SJCRH30 (cell line): Measurements from ENCODE around the gene TPSB2. TPM values are rescaled to one million over a fixed set of nuclear protein-coding genes. Genes with fewer than 3 reads are reported as not detected.

Source experiments
- DNase-seq, 2 experiments: peaks; one replicate each; pipeline ENCODE4 v3.0.0-alpha.2; 2015 to 2020
- H3K27ac ChIP-seq: fragments of 250-450 bp; sonication (Bioruptor Pico); 2 replicates; pipeline ENCODE4 v1.5.1; 2020; ENCODE audit warnings: mild to moderate bottlenecking, moderate library complexity
- H3K27me3 ChIP-seq: fragments of 250-450 bp; sonication (Bioruptor Pico); 2 replicates; pipeline ENCODE4 v1.5.1; 2020; ENCODE audit warnings: mild to moderate bottlenecking, moderate library complexity
- H3K36me3 ChIP-seq: fragments of 250-450 bp; sonication (Bioruptor Pico); 2 replicates; pipeline ENCODE4 v1.5.1; 2020; ENCODE audit warnings: mild to moderate bottlenecking, moderate library complexity
- H3K4me1 ChIP-seq: fragments of 250-450 bp; sonication (Bioruptor Pico); 2 replicates; pipeline ENCODE4 v1.5.1; 2020; ENCODE audit warnings: mild to moderate bottlenecking, moderate library complexity
- H3K4me3 ChIP-seq: fragments of 250-450 bp; sonication (Bioruptor Pico); 2 replicates; pipeline ENCODE4 v1.5.1; 2020; ENCODE audit warnings: mild to moderate bottlenecking, moderate library complexity
- H3K9me3 ChIP-seq: fragments of 250-450 bp; sonication (Bioruptor Pico); replicated peaks from 2 replicates; pipeline ENCODE4 v1.5.1; 2020; ENCODE audit warnings: mild to moderate bottlenecking, moderate library complexity
- total RNA-seq: library from RNA; depleted of rRNA; stranded (reverse); fragments of >200 nt; shearing (Covaris generic); gene quantifications from 2 replicates; pipeline ENCODE4 v1.2.3, GENCODE V29; 2014; rRNA removed

TPSB2 gene
- total RNA-seq, 1 experiment from 2014 or later = not detected

- Histone ChIP-seq H3K36me3 (no peaks in the 10 kb centered on the region), H3K27me3 (no peaks in the 10 kb centered on the region), H3K9me3 (no peaks in the 10 kb centered on the region), H3K4me3 (no peak overlapping the region), H3K4me1 (peaks cover 38% of the 10 kb centered on the region), H3K27ac (no peak overlapping the region)
- DNase-seq = peak; percentile 69 to 70
Observed at GRCh38 chr16:1182950-1183907, 46.8 kb downstream of the TPSB2 start.

GRCh38 chr16:1182316-1182671 lies 47.7 kb downstream of the TPSB2 start:
- no peaks in the 10 kb centered on the region for H3K27me3 ChIP-seq
- H3K27ac ChIP-seq = peak overlapping the region; percentile 85; the same call in 1 of the 2 replicates
- peak; percentile 61 to 73 for DNase-seq
- no peaks in the 10 kb centered on the region for H3K36me3 ChIP-seq
- H3K9me3 ChIP-seq = no peaks in the 10 kb centered on the region
- H3K4me1 ChIP-seq = peaks cover 38% of the 10 kb centered on the region
- H3K4me3 ChIP-seq = peak overlapping the region; percentile 14

- peak overlapping the region; percentile 85 for H3K27ac ChIP-seq
- no peaks in the 10 kb centered on the region for H3K9me3 ChIP-seq
- H3K27me3 ChIP-seq = no peaks in the 10 kb centered on the region
- no peak for DNase-seq
- peaks cover 38% of the 10 kb centered on the region for H3K4me1 ChIP-seq
- no peaks in the 10 kb centered on the region for H3K36me3 ChIP-seq
- peak overlapping the region; percentile 15 for H3K4me3 ChIP-seq
Observed at GRCh38 chr16:1181404-1182315, 48.3 kb downstream of the TPSB2 start.

- H3K4me3 ChIP-seq = peak overlapping the region; percentile 15
- H3K9me3 ChIP-seq = no peaks in the 10 kb centered on the region
- peak overlapping the region; percentile 85 for H3K27ac ChIP-seq
- H3K4me1 ChIP-seq = peaks cover 38% of the 10 kb centered on the region
- DNase-seq = peak; percentile 87 to 88
- no peaks in the 10 kb centered on the region for H3K36me3 ChIP-seq
- H3K27me3 ChIP-seq = no peaks in the 10 kb centered on the region
Observed at GRCh38 chr16:1180549-1181403, 49.2 kb downstream of the TPSB2 start.

Other genes with a start within 250 kb of the TPSB2 start
- 141 and 144 TPM in 2 replicates for gene SOX8, start 248.4 kb downstream of the TPSB2 start, total RNA-seq
- gene SSTR5, start 157.4 kb downstream of the TPSB2 start, total RNA-seq = 3.7 and 4.5 TPM in 2 replicates
- gene C1QTNF8, start 133.9 kb downstream of the TPSB2 start, total RNA-seq = not detected in 2 replicates
- 1.4 and 1.7 TPM in 2 replicates for gene CACNA1H, start 77.1 kb downstream of the TPSB2 start, total RNA-seq
- gene TPSG1, start 4.9 kb downstream of the TPSB2 start, total RNA-seq = not detected in 2 replicates
- not detected in 2 replicates for gene TPSAB1, start 10.5 kb upstream of the TPSB2 start, total RNA-seq
- not detected in 2 replicates for gene TPSD1, start 25.9 kb upstream of the TPSB2 start, total RNA-seq
- 163 and 181 TPM in 2 replicates for gene UBE2I, start 79.5 kb upstream of the TPSB2 start, total RNA-seq
- gene BAIAP3, start 103.5 kb upstream of the TPSB2 start, total RNA-seq = 0.13 and 0.34 TPM in 2 replicates
- gene TSR3, start 121.7 kb upstream of the TPSB2 start, total RNA-seq = 48.3 and 50.5 TPM in 2 replicates
- 15.5 and 16.0 TPM in 2 replicates for gene GNPTG, start 121.7 kb upstream of the TPSB2 start, total RNA-seq
- gene UNKL, start 184.5 kb upstream of the TPSB2 start, total RNA-seq = 8.7 and 9.8 TPM in 2 replicates
- gene UQCC4, start 190.6 kb upstream of the TPSB2 start, total RNA-seq = 20.1 and 22.5 TPM in 2 replicates
- gene PERCC1, start 200.9 kb upstream of the TPSB2 start, total RNA-seq = 111 and 114 TPM in 2 replicates
- gene CCDC154, start 214.4 kb upstream of the TPSB2 start, total RNA-seq = 0.33 and 0.71 TPM in 2 replicates
- 32.2 and 33.8 TPM in 2 replicates for gene CLCN7, start 244.8 kb upstream of the TPSB2 start, total RNA-seq